GM21367 (cell line): ENCODE data around the gene BCKDHB.
A peak's percentile ranks its signal among the peaks of the same experiment; 100 is the strongest.

ENCODE experiments used
- ATAC-seq: cut with Tn5 transposase; IDR thresholded peaks from one replicate; pipeline ENCODE4 v1.9.1; 2021; ENCODE audit not compliant: unreplicated experiment

BCKDHB gene

GRCh38 chr6:80328652-80329051 lies 222.2 kb downstream of the BCKDHB start:
- ATAC-seq: no peak

- no peak for ATAC-seq
Measured at GRCh38 chr6:80329496-80329895, 223.0 kb downstream of the BCKDHB start.

- ATAC-seq: no peak
Measured at GRCh38 chr6:80330961-80331360, 224.5 kb downstream of the BCKDHB start.

GRCh38 chr6:80331522-80331921 lies 225.1 kb downstream of the BCKDHB start:
- ATAC-seq: no peak

GRCh38 chr6:80331974-80332373 lies 225.5 kb downstream of the BCKDHB start:
- ATAC-seq: no peak

- no peak for ATAC-seq
Measured at GRCh38 chr6:80333342-80333741, 226.9 kb downstream of the BCKDHB start.

GRCh38 chr6:80335121-80335531 lies 228.7 kb downstream of the BCKDHB start:
- no peak for ATAC-seq

- no peak for ATAC-seq
Measured at GRCh38 chr6:80336911-80337310, 230.4 kb downstream of the BCKDHB start.

GRCh38 chr6:80338201-80338836 lies 231.8 kb downstream of the BCKDHB start:
- ATAC-seq: peak; percentile 97

GRCh38 chr6:80339421-80339820 lies 232.9 kb downstream of the BCKDHB start:
- ATAC-seq: no peak

GRCh38 chr6:80340280-80340679 lies 233.8 kb downstream of the BCKDHB start:
- no peak for ATAC-seq

GRCh38 chr6:80340686-80341085 lies 234.2 kb downstream of the BCKDHB start:
- no peak for ATAC-seq

- ATAC-seq: no peak
Measured at GRCh38 chr6:80341330-80341729, 234.9 kb downstream of the BCKDHB start.

GRCh38 chr6:80343511-80343910 lies 237.0 kb downstream of the BCKDHB start:
- no peak for ATAC-seq

GRCh38 chr6:80347101-80347500 lies 240.6 kb downstream of the BCKDHB start:
- no peak for ATAC-seq

- no peak for ATAC-seq
Measured at GRCh38 chr6:80348263-80348662, 241.8 kb downstream of the BCKDHB start.

GRCh38 chr6:80356000-80356399 lies 249.5 kb downstream of the BCKDHB start:
- ATAC-seq: no peak

- ATAC-seq: no peak
Measured at GRCh38 chr6:80356545-80356944, 250.1 kb downstream of the BCKDHB start.

- no peak for ATAC-seq
Measured at GRCh38 chr6:80357081-80357480, 250.6 kb downstream of the BCKDHB start.

- no peak for ATAC-seq
Measured at GRCh38 chr6:80357674-80358073, 251.2 kb downstream of the BCKDHB start.

- no peak for ATAC-seq
Measured at GRCh38 chr6:80363501-80364122, 257.1 kb downstream of the BCKDHB start.

GRCh38 chr6:80364149-80364548 lies 257.7 kb downstream of the BCKDHB start:
- no peak for ATAC-seq

- ATAC-seq: no peak
Measured at GRCh38 chr6:80366051-80366450, 259.6 kb downstream of the BCKDHB start.
